Epithelial cell of proximal tubule (primary cell): ENCODE measurements around the gene AQP12A. TPM values are rescaled to one million over a fixed set of nuclear protein-coding genes. Genes with fewer than 3 reads are reported as not detected.

Experiments
- DNase-seq: peaks from one replicate; pipeline ENCODE4 v3.0.0-alpha.2; 2011; ENCODE audit warnings: low read depth
- H3K4me3 ChIP-seq: 2 replicates; pipeline ENCODE4 v1.5.1; 2011; ENCODE audit warnings: low read depth, mild to moderate bottlenecking, low read length
- total RNA-seq: library from RNA; depleted of rRNA; stranded (reverse); fragments of >200 nt; gene quantifications from 2 replicates; pipeline ENCODE4 v1.2.3, GENCODE V29; 2015
- TF ChIP-seq, protein P1 (sequence below): conservative IDR thresholded peaks from 2 replicates; pipeline ENCODE4 v1.5.1; 2012; ENCODE audit warnings: low read depth, mild to moderate bottlenecking, low read length

AQP12A gene
- total RNA-seq, 1 donor from 2014 or later, result not detected

DNA sequence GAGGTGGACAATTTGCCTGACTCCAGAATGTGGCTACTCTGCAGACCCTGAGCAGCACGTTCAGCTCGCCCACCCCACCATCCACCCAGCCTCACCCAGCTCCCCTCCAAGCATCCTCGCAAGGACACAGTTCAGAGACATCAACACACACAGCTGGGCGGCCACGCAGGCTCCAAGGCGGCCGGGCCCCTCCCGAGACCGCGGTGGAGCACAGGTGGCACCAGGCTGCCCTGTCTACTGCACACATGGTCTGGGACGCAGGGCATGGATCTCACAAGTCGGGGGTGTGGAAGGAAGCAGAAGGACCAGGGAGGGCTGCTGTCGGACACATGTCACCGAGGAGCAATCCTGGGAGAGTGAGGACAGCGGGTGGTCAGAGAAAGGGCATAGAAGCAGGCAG lies 36.2 kb downstream of the AQP12A start:
- no peak overlapping the region for H3K4me3 ChIP-seq
- TF ChIP-seq, protein P1, sequence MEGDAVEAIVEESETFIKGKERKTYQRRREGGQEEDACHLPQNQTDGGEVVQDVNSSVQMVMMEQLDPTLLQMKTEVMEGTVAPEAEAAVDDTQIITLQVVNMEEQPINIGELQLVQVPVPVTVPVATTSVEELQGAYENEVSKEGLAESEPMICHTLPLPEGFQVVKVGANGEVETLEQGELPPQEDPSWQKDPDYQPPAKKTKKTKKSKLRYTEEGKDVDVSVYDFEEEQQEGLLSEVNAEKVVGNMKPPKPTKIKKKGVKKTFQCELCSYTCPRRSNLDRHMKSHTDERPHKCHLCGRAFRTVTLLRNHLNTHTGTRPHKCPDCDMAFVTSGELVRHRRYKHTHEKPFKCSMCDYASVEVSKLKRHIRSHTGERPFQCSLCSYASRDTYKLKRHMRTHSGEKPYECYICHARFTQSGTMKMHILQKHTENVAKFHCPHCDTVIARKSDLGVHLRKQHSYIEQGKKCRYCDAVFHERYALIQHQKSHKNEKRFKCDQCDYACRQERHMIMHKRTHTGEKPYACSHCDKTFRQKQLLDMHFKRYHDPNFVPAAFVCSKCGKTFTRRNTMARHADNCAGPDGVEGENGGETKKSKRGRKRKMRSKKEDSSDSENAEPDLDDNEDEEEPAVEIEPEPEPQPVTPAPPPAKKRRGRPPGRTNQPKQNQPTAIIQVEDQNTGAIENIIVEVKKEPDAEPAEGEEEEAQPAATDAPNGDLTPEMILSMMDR, result no peak
- DNase-seq, result no peak

DNA sequence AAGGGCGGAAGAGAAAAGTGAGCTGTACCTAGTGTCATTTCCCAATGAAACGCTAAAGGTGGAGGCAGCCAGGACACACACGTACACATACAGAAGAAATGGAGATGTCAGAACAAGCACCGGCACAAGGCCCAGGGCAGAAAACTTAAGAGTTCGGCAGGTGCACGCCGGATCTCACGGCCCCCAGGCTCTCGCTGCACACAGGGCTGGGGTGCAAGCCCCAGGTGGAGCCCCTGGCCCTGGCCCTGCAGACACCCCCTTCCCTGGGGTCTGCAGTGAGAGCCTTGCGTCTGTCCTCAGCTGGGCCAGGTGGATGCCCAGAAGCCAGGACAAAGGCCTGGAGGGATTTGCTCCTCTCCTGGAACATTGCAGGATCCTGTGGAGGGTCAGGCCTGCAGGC lies 36.7 kb downstream of the AQP12A start:
- no peak for DNase-seq
- TF ChIP-seq, protein P1, result no peak
- H3K4me3 ChIP-seq, result no peak overlapping the region

DNA sequence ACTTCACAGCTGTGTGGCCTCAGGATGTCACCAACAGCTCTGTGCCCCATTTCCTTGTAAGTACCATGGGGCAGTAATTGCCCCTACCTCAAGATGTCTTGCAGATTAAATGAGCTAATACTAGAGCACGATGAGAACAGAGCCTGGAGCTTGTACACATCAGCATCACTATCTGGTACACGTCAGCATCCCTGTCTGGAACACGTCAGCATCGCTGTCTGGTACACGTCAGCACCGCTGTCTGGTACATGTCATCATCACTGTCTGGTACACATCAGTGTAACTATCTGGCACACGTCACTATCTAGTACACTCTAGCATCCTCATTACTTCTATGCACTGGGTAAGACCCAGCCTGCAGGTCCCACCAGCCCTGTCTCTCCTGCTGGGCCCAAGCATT lies 37.2 kb downstream of the AQP12A start:
- H3K4me3 ChIP-seq, result no peak overlapping the region
- DNase-seq, result no peak
- TF ChIP-seq, protein P1, result no peak

DNA sequence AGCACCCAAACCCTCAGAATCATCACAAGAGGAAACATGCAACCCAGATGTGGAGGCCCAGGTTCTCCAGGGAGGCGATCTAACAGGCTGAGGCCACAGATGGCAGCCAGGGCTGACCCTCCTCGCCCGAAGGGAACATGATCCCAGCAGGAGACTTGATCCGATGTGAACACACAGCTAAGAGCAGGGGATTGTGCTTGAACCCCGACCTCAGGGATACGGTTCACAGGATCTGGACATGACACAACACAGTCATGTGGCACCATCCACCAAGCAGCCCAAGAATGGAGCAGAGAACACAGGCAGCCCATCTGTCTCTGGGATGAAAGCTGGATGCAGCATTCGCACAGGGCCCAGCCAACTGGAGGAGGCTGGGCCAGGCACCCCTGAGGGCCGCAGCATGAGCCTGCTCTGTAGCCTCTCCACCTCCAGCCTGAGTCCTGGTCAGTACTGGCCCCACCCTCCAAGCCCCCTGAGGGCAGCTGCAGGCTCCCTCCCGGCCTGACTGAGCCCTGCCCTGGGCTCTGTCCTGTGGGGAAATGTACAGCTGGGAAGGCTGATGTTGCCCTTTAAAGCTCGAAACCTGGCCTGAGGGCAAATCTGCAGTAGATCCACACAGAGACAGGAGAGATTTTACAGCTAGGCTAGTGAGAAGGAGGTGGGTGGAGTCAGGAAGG lies 39.0 kb downstream of the AQP12A start:
- no peak for DNase-seq
- no peak overlapping the region for H3K4me3 ChIP-seq
- TF ChIP-seq, protein P1, result no peak

DNA sequence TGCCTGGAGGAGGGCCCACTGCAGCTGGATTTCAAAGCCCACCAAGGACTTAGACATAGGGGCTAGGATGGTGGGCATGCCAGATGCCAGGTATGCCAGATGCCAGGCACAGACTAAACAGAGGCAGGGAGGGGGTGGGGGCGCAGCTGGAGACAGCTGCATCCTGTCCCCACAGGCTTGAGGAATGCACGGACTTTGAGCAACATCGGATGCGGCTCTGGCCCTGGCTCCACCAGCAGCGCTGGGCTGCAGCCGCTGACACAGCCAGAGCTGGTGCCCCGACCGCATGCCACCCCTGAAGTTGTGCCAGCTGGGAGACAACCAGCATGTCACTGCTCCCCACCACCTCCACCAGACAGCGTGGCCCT lies 39.5 kb downstream of the AQP12A start:
- DNase-seq, result no peak
- TF ChIP-seq, protein P1, result no peak
- no peak overlapping the region for H3K4me3 ChIP-seq

DNA sequence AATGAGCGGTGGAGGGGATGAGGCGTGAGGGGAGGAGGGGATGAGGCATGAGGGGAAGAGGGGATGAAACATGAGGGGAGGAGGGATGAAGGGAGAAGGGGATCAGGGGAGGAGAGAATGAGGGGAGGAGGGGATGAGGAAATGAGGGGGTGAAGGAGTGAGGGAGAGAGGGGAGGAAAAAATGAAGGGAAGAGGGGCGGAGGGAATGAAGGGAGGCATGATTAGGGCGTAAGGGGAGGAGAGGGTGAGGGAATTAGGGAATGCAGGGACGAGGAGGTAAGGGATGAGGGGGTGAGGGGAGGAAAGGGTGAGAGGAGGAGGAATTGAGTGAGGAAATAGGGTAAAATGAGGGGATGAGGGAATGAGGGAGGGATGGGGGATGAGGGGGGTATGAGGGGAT lies 40.5 kb downstream of the AQP12A start:
- no peak for DNase-seq

More for the DNA sequence above, 40.5 kb downstream of the AQP12A start:
- H3K4me3 ChIP-seq, result no peak overlapping the region
- TF ChIP-seq, protein P1, result no peak
